Progenitor cell of endocrine pancreas (in vitro differentiated cells): Measurements from ENCODE around the gene VEGFB. TPM values are rescaled to one million over a fixed set of nuclear protein-coding genes. Genes with fewer than 3 reads are reported as not detected.
A peak's percentile ranks its signal among the peaks of the same experiment; 100 is the strongest.

Source experiments
- DNase-seq: peaks from one replicate; pipeline ENCODE4 v3.0.0; 2021; ENCODE audit warnings: low spot score; ENCODE audit not compliant: unreplicated experiment
- H3K27ac Mint-ChIP-seq: 2 replicates; pipeline ENCODE4 v1.8.0; 2021; ENCODE audit warnings: mild to moderate bottlenecking, moderate library complexity, mixed read lengths
- H3K27me3 Mint-ChIP-seq: 2 replicates; pipeline ENCODE4 v1.8.0; 2021; ENCODE audit warnings: mixed read lengths
- H3K36me3 Mint-ChIP-seq: 2 replicates; pipeline ENCODE4 v1.8.0; 2022; ENCODE audit warnings: mixed read lengths; ENCODE audit not compliant: insufficient read depth
- H3K4me1 Mint-ChIP-seq: 2 replicates; pipeline ENCODE4 v1.8.0; 2021; ENCODE audit warnings: low read depth, mixed read lengths
- H3K4me3 Mint-ChIP-seq: 2 replicates; pipeline ENCODE4 v1.8.0; 2021; ENCODE audit warnings: low read depth, mild to moderate bottlenecking, moderate library complexity, mixed read lengths
- H3K9me3 Mint-ChIP-seq: 2 replicates; pipeline ENCODE4 v1.8.0; 2021; ENCODE audit warnings: low read depth, mixed read lengths
- total RNA-seq: library from RNA; stranded (reverse); gene quantifications from 2 replicates; pipeline ENCODE4 v1.2.1, GENCODE V29; 2021
- TF ChIP-seq, protein P1 (sequence below): fragments of 200-600 bp; sonication (generic); IDR thresholded peaks from one replicate; pipeline ENCODE4 v1.5.0; 2021; ENCODE audit warnings: antibody characterized with exemption, mild to moderate bottlenecking; ENCODE audit not compliant: unreplicated experiment

VEGFB gene
- total RNA-seq, 1 donor from 2014 or later = 68.2 TPM

DNA sequence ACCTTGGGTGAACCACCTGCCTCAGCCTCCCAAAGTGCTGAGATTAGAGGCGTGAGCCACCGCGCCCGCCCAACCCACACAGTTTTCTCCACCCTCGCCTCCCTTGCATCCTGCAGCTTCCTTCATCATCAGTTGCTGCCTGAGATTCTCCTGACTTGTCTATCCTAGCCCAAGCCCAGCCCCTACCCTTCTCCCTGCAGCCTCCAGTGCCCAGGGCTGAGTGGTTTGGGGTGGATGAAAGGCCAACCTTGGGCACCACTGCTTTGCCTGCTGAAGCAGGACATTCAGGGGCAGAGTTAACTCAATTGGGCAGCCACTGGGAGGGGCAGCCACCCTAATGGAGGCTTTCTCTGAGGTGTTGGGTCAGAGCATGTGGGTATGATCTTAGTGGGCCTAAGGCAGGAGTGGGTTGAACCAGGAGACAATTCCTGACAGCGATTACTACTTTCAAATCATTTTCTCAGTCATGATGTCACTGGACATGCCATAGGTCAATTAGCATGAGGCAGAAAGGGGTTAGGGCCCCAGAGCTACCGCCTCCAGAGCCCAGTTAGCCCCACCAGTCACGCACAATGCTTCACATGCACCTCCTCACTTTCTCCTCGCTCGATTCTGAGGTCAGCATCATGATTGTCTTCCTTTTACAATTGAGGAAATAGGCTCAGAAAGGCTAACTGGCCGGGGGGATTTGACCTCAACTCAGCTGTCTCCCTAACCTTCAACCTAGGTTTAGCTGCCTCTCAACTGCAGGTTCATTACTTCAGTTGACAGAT lies 5.5 kb downstream of the VEGFB start:
- Mint-ChIP-seq H3K9me3 (no peaks in the 10 kb centered on the region), H3K4me1 (peaks cover 23% of the 10 kb centered on the region), H3K36me3 (peaks cover 8% of the 10 kb centered on the region), H3K4me3 (peak overlapping the region; percentile 85), H3K27me3 (no peaks in the 10 kb centered on the region), H3K27ac (peak overlapping the region; percentile 98)
- no peak for DNase-seq
- TF ChIP-seq, protein P1, sequence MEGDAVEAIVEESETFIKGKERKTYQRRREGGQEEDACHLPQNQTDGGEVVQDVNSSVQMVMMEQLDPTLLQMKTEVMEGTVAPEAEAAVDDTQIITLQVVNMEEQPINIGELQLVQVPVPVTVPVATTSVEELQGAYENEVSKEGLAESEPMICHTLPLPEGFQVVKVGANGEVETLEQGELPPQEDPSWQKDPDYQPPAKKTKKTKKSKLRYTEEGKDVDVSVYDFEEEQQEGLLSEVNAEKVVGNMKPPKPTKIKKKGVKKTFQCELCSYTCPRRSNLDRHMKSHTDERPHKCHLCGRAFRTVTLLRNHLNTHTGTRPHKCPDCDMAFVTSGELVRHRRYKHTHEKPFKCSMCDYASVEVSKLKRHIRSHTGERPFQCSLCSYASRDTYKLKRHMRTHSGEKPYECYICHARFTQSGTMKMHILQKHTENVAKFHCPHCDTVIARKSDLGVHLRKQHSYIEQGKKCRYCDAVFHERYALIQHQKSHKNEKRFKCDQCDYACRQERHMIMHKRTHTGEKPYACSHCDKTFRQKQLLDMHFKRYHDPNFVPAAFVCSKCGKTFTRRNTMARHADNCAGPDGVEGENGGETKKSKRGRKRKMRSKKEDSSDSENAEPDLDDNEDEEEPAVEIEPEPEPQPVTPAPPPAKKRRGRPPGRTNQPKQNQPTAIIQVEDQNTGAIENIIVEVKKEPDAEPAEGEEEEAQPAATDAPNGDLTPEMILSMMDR = no peak

DNA sequence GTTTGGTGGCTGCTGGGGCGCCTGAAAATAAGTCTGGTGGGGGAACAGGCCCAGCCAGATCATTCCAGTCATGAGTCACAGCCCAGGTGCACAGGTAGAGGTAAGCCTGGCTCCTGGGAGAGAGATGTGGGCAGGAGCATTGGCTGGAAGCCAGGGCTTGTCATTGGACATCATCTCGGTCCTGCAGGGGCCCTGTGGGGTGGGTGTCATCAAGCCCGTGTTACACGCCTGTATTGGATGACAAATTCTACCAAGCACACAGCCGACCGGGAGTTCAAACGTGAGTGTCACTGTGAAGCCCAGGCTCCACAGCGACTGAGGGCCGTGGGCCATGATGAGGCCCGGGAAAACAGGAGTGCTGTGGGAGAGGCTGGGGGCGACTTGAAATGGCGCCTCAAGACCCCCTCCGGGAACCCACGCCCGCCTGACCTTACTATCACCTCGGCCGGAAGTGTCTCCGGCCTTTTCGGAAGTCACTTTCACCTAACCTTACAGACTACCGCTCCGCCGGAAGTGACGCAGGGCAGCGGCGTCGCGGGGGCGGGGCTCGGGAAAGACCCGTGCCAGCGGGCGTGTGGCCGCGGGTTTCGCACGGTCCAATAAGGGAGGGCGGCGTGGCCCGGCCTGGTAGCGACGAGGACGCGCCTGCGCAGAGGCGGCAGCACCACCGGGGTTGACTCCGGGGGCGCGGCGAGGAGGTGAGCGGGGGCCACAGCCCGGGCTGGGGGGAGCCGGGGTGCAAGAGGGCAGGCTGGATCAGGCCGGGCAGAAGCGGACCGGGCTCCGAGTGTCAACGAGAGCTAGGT lies 6.3 kb downstream of the VEGFB start, which contains the start of gene FKBP2:
Gene FKBP2, plus strand, starts transcription at position 661 of the 806 bp plus-strand sequence. CDS start 1,293 bp downstream, outside the sequence.
- Mint-ChIP-seq H3K4me3 (peak within 1 kb of the TSS; percentile 85), H3K27me3 (no peaks in the 10 kb centered on the region), H3K9me3 (no peaks in the 10 kb centered on the region), H3K36me3 (peaks cover 8% of the 10 kb centered on the region), H3K4me1 (peaks cover 16% of the 10 kb centered on the region), H3K27ac (peak within 1 kb of the TSS; percentile 98)
- TF ChIP-seq, protein P1 = no peak
- DNase-seq = peak; percentile 94

DNA sequence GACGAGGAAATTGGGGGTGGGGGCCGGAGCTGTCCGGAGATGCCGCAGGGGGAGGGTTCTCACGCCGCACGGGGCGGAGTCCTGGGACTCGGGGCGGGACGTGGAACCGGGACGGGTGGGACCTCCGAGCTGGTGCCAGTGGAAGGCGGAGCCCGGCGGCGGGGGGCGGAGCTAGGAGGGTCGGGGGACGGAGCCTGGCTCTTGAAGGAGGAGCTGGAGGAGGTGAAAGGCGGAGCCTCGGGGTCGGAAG lies 6.8 kb downstream of the VEGFB start:
- Mint-ChIP-seq H3K4me3 (peak overlapping the region; percentile 85), H3K27me3 (no peaks in the 10 kb centered on the region), H3K27ac (peak overlapping the region; percentile 98), H3K36me3 (peaks cover 8% of the 10 kb centered on the region), H3K9me3 (no peaks in the 10 kb centered on the region), H3K4me1 (peaks cover 16% of the 10 kb centered on the region)
- DNase-seq = peak; percentile 99
- TF ChIP-seq, protein P1 = no peak

DNA sequence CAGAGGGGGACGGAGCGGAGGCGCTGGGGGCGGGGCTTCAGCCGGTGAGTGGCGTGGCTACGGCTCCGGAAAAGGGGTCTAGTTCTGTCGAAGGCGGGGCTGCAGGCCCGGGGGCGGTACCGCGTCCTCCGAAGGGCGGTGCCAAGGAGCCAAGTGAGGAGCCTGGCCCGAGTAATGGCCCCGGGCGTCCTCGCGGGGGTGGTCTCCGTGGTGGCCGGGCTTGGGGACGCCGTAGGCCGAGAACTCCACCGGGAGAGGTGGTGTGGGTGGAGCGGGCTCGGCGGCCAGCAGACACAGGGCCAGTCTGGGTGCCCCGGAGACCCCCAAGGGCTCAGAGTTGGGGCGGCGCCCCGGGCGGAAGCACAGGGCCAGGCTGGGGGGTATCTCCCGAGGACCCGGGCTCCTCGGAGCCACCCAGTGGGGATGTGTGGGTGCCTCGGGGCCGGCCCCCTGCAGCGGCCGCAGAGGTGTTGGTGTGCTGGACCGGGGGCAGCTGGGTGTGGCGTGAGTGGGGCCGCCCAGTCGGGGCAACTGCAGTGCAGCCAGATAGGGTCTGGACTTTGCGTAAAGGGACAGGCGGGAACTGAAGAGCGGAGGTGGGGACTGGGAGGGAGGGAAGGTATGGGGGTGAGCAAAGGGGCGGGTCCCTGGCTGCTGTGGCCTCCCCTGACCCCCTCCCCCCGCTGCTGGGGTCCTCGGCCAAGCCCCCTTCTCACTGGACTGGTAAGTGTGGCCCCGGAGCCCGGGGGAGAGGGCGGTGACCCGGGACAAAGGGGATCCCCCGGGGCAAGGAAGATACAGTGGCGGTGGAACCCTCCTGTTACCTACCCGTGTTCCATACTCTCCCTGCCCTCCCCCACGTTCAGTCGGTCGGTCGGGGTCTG lies 7.3 kb downstream of the VEGFB start:
- DNase-seq = no peak
- Mint-ChIP-seq H3K36me3 (peaks cover 8% of the 10 kb centered on the region), H3K27ac (peak overlapping the region; percentile 98), H3K9me3 (no peaks in the 10 kb centered on the region), H3K4me1 (peaks cover 16% of the 10 kb centered on the region), H3K27me3 (no peaks in the 10 kb centered on the region), H3K4me3 (peak overlapping the region; percentile 85)
- TF ChIP-seq, protein P1 = peak; percentile 14
